ENCODE data around the gene POGK.
"Not testable (repeated sequence)": the region's sequence is repeated elsewhere in the genome, so short reads cannot be mapped to it uniquely, and the experiment has no call there.

Gene POGK

GRCh38 chr1:166838766-166839599, at the start of gene POGK:
TSS of gene POGK (plus strand) at chr1:166839475. CDS start at chr1:166840957, 1,482 bp downstream.
- FAIRE-seq = no peak

- FAIRE-seq = no peak
Observed at GRCh38 chr1:166796620-166797236, 42.5 kb upstream of the POGK start.

GRCh38 chr1:166808952-166809351, 30.3 kb upstream of the POGK start:
- FAIRE-seq = no peak

GRCh38 chr1:166811691-166812090, 27.6 kb upstream of the POGK start:
- FAIRE-seq = no peak

GRCh38 chr1:166813508-166814223, 25.6 kb upstream of the POGK start:
- FAIRE-seq = no peak

GRCh38 chr1:166814611-166815010, 24.7 kb upstream of the POGK start:
- FAIRE-seq = no peak

GRCh38 chr1:166819974-166820373, 19.3 kb upstream of the POGK start:
- no peak for FAIRE-seq

GRCh38 chr1:166822385-166822784, 16.9 kb upstream of the POGK start:
- FAIRE-seq = no peak

- no peak for FAIRE-seq
Observed at GRCh38 chr1:166827426-166827825, 11.8 kb upstream of the POGK start.

- FAIRE-seq = not testable (repeated sequence)
Observed at GRCh38 chr1:166829762-166830161, 9.5 kb upstream of the POGK start.

- no peak for FAIRE-seq
Observed at GRCh38 chr1:166836733-166837132, 2.5 kb upstream of the POGK start.

GRCh38 chr1:166839600-166840308, 479 bp downstream of the POGK start:
- FAIRE-seq = no peak

- no peak for FAIRE-seq
Observed at GRCh38 chr1:166840309-166841274, 1.3 kb downstream of the POGK start.

GRCh38 chr1:166843322-166843721, 4.0 kb downstream of the POGK start:
- no peak for FAIRE-seq

- no peak for FAIRE-seq
Observed at GRCh38 chr1:166843769-166844596, 4.7 kb downstream of the POGK start.

GRCh38 chr1:166844791-166845190, 5.5 kb downstream of the POGK start:
- no peak for FAIRE-seq

- FAIRE-seq = no peak
Observed at GRCh38 chr1:166848193-166848592, 8.9 kb downstream of the POGK start.

- FAIRE-seq = no peak
Observed at GRCh38 chr1:166849135-166849534, 9.9 kb downstream of the POGK start.

- no peak for FAIRE-seq
Observed at GRCh38 chr1:166852918-166853317, 13.6 kb downstream of the POGK start.

- FAIRE-seq = no peak
Observed at GRCh38 chr1:166855558-166855957, 16.3 kb downstream of the POGK start.

GRCh38 chr1:166857995-166858394, 18.7 kb downstream of the POGK start:
- no peak for FAIRE-seq

Data from colon (tissue), 2 donors.